Stomach (tissue), 9 donors: ENCODE results near the gene DNAJC25. TPM values are rescaled to one million over a fixed set of nuclear protein-coding genes. Genes with fewer than 3 reads are reported as not detected.

Experiments
- DNase-seq, 2 donors: peaks; one replicate each; pipeline versions ENCODE4 v3.0.0 to v3.0.0-alpha.2; 2013 to 2019
- H3K27ac ChIP-seq, 5 donors: fragments of 200-600 bp in 4 of 5; sonication (generic) in 4 of 5; one replicate each; pipeline ENCODE4 v1.5.1; 2013 to 2019; ENCODE audit warnings: mild to moderate bottlenecking in 1 of 5, moderate library complexity in 1 of 5
- H3K27me3 ChIP-seq, 3 donors: fragments of 200-600 bp; sonication (generic); one replicate each; pipeline ENCODE4 v1.5.1; 2017 to 2019; ENCODE audit warnings: mixed run types in 1 of 3
- H3K36me3 ChIP-seq, 4 donors: fragments of 200-600 bp; sonication (generic); 1 replicate in 3 of 4; 2 replicates in 1 of 4; pipeline ENCODE4 v1.5.1; 2016 to 2019
- H3K4me1 ChIP-seq, 4 donors: fragments of 200-600 bp; sonication (generic); one replicate each; pipeline ENCODE4 v1.5.1; 2016 to 2019
- H3K4me3 ChIP-seq, 4 donors: fragments of 200-600 bp; sonication (generic) in 3 of 4; one replicate each; pipeline ENCODE4 v1.5.1; 2016 to 2019; ENCODE audit warnings: mild to moderate bottlenecking in 1 of 4
- H3K9me3 ChIP-seq, 4 donors: fragments of 200-600 bp; sonication (generic); one replicate each; pipeline ENCODE4 v1.5.1; 2016 to 2019
- EP300 ChIP-seq: sonication (generic); formaldehyde crosslinking; IDR thresholded peaks from one replicate; pipeline ENCODE4 v1.6.1; 2017; ENCODE audit warnings: antibody characterized with exemption
- POLR2A ChIP-seq, 4 donors: fragments of 450-650 bp; IDR thresholded peaks; one replicate each; pipeline ENCODE4 v1.6.1; 2016; ENCODE audit warnings: antibody characterized with exemption in 4 of 4, control low read depth in 2 of 4, mild to moderate bottlenecking in 1 of 4, moderate library complexity in 1 of 4
- POLR2AphosphoS5 ChIP-seq, 3 donors: sonication (generic); formaldehyde crosslinking; IDR thresholded peaks; one replicate each; pipeline ENCODE4 v1.6.1; 2016; ENCODE audit warnings: antibody characterized with exemption in 3 of 3
- WGBS, 5 donors: extraction: QIAGEN DNeasy Blood & Tissue Kit in 3 of 5; methylation state at CpG; one replicate each; pipeline versions ENCODE4 v1.1.5 to v1.1.7; 2013 to 2018; 5-methylcytosine and 5-hydroxymethylcytosine counted together
- intact Hi-C: fragments of 100-400 bp; cut with DNase I; formaldehyde crosslinking; loops from one replicate; pipeline ENCODE4 v1.15.1; 2023; ENCODE audit warnings: low total_unique reads
- polyA plus RNA-seq, 3 donors: library from polyadenylated mRNA; stranded (reverse); fragments of 200-250 nt; gene quantifications; one replicate each; pipeline ENCODE4 v1.2.3, GENCODE V29; 2013
- total RNA-seq, 5 donors: library from RNA; depleted of rRNA; stranded (reverse); fragments of >200 nt; gene quantifications; one replicate each; pipeline versions ENCODE4 v1.1.0 to v1.2.3, GENCODE V29; 2014 to 2016
- TF ChIP-seq, protein P1 (sequence below), 7 experiments: fragments of 450-650 bp in 4 of 7; fragments of 200-600 bp in 3 of 7; sonication (generic) in 3 of 7; IDR thresholded peaks; one replicate each; pipeline ENCODE4 v1.5.1; 2016 to 2019; ENCODE audit warnings: antibody characterized with exemption in 7 of 7, control low read depth in 2 of 7, mild to moderate bottlenecking in 1 of 7
- donor health status: healthy with polysubstance abuse.
- donor health status: Bipolar disorder and iron deficiency.
- donor health status: healthy.

The DNAJC25 gene
- total and polyA plus RNA-seq, 8 donors, result 1.3 to 44.0 (median 4.7) TPM; not detected in 1

DNA sequence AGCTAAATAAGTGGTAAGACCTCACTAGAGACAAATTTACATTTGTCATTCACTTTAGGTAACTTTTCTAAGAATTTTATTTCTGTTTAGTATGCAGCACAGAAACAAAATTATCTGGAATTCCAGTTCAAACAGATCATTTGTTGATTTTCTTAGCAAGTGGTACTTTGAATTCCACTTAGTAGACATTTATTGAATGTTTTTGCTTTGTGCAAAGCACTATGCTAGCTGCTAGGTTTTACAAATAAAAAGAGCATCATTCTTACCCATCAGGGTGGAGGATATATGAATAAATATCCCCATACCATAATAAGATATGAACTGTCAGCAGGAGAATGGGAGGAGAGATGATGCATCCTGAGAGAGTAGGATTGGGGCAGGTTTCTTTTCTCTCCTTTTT is 65.7 kb downstream of the DNAJC25 start:
- intact Hi-C loops, result no loop called here
- Histone ChIP-seq H3K4me3 (no peak overlapping the region), H3K9me3 (no peaks in the 10 kb centered on the region), H3K36me3 (no peaks in the 10 kb centered on the region), H3K27me3 (no peaks in the 10 kb centered on the region), H3K4me1 (no peaks in the 10 kb centered on the region), H3K27ac (no peak overlapping the region)
- TF ChIP-seq POLR2A (IDR thresholded peaks at IDR 0.05), result no peak
- TF ChIP-seq POLR2AphosphoS5 (IDR thresholded peaks at IDR 0.05), result no peak
- TF ChIP-seq, protein P1, sequence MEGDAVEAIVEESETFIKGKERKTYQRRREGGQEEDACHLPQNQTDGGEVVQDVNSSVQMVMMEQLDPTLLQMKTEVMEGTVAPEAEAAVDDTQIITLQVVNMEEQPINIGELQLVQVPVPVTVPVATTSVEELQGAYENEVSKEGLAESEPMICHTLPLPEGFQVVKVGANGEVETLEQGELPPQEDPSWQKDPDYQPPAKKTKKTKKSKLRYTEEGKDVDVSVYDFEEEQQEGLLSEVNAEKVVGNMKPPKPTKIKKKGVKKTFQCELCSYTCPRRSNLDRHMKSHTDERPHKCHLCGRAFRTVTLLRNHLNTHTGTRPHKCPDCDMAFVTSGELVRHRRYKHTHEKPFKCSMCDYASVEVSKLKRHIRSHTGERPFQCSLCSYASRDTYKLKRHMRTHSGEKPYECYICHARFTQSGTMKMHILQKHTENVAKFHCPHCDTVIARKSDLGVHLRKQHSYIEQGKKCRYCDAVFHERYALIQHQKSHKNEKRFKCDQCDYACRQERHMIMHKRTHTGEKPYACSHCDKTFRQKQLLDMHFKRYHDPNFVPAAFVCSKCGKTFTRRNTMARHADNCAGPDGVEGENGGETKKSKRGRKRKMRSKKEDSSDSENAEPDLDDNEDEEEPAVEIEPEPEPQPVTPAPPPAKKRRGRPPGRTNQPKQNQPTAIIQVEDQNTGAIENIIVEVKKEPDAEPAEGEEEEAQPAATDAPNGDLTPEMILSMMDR (IDR thresholded peaks at IDR 0.05), result no peak
- TF ChIP-seq EP300, result no peak
- DNase-seq, result no peak

GRCh38 chr9:111700776-111701175 is 69.6 kb downstream of the DNAJC25 start:
- Histone ChIP-seq H3K4me3 (no peak overlapping the region), H3K36me3 (no peaks in the 10 kb centered on the region), H3K4me1 (no peaks in the 10 kb centered on the region), H3K27me3 (no peaks in the 10 kb centered on the region), H3K9me3 (no peaks in the 10 kb centered on the region), H3K27ac (no peak overlapping the region)
- intact Hi-C loops, result no loop called here
- TF ChIP-seq EP300, result no peak
- no peak for TF ChIP-seq POLR2A (IDR thresholded peaks at IDR 0.05)
- TF ChIP-seq POLR2AphosphoS5 (IDR thresholded peaks at IDR 0.05), result no peak
- TF ChIP-seq, protein P1 (IDR thresholded peaks at IDR 0.05), result no peak
- peak in 1 of 2 donors; percentile 52 for DNase-seq
- 44 to 68% (median 64%) methylated on average over 1 of the region's 1 CpG for WGBS, 5 donors

Other genes with a start within 250 kb of the DNAJC25 start
- gene ECPAS, start 147.0 kb upstream of the DNAJC25 start, total RNA-seq, result 100 to 1,000 TPM in 1 of 5 donors, 10 to 100 TPM in 4; 34.5 to 147 (median 77.1) TPM
- 10 to 100 TPM; 13.6 to 17.6 (median 13.8) TPM for gene ECPAS, start 147.0 kb upstream of the DNAJC25 start, polyA plus RNA-seq
- gene ZNF483, start 106.2 kb upstream of the DNAJC25 start, total RNA-seq, result 10 to 100 TPM in 1 of 5 donors, 1 to 10 TPM in 3, not detected in 1; 1.8 to 29.7 (median 4.5) TPM
- gene ZNF483, start 106.2 kb upstream of the DNAJC25 start, polyA plus RNA-seq, result under 1 TPM in 2 of 3 donors, not detected in 1; 0.06 to 0.38 TPM
- 100 to 1,000 TPM in 4 of 5 donors, 10 to 100 TPM in 1; 35.6 to 378 (median 145) TPM for gene PTGR1, start 31.7 kb upstream of the DNAJC25 start, total RNA-seq
- 100 to 1,000 TPM in 1 of 3 donors, 10 to 100 TPM in 2; 31.1 to 222 (median 60.8) TPM for gene PTGR1, start 31.7 kb upstream of the DNAJC25 start, polyA plus RNA-seq
- 10 to 100 TPM; 12.3 to 93.7 (median 56.5) TPM for gene GNG10, start 30.3 kb downstream of the DNAJC25 start, total RNA-seq
- gene GNG10, start 30.3 kb downstream of the DNAJC25 start, polyA plus RNA-seq, result 10 to 100 TPM; 34.3 to 76.7 (median 51.8) TPM
- gene SHOC1, start 163.6 kb downstream of the DNAJC25 start, total RNA-seq, result under 1 TPM in 1 of 5 donors, not detected in 4; 0.18 TPM
- under 1 TPM; 0.15 to 0.31 (median 0.19) TPM for gene SHOC1, start 163.6 kb downstream of the DNAJC25 start, polyA plus RNA-seq